Right hindlimb (tissue), 1 donor: ENCODE results near the gene HFE.
"Not testable (repeated sequence)": the region's sequence is repeated elsewhere in the genome, so short reads cannot be mapped to it uniquely, and the experiment has no call there.

Experiments used
- DNase-seq: peaks from one replicate; pipeline ENCODE4 v3.0.0-alpha.2; 2018

The HFE gene

GRCh38 chr6:26087284-26088115 lies at the start of gene HFE:
Gene HFE (plus strand): TSS chr6:26087429. CDS start chr6:26087441, 12 bp downstream.
- DNase-seq, result peak; percentile 83

- DNase-seq, result no peak
Measured at GRCh38 chr6:26041946-26042345, 45.3 kb upstream of the HFE start.

- DNase-seq, result peak; percentile 89
Measured at GRCh38 chr6:26043384-26044139, 43.7 kb upstream of the HFE start.

GRCh38 chr6:26044140-26045064 lies 42.8 kb upstream of the HFE start:
- DNase-seq, result peak; percentile 40

GRCh38 chr6:26045065-26045927 lies 41.9 kb upstream of the HFE start:
- peak; percentile 89 for DNase-seq

GRCh38 chr6:26045928-26046368 lies 41.3 kb upstream of the HFE start:
- no peak for DNase-seq

- DNase-seq, result not testable (repeated sequence)
Measured at GRCh38 chr6:26047329-26047728, 39.9 kb upstream of the HFE start.

GRCh38 chr6:26048590-26048989 lies 38.6 kb upstream of the HFE start:
- no peak for DNase-seq

- no peak for DNase-seq
Measured at GRCh38 chr6:26051665-26052310, 35.4 kb upstream of the HFE start.

GRCh38 chr6:26052762-26053250 lies 34.4 kb upstream of the HFE start:
- DNase-seq, result not testable (repeated sequence)

- DNase-seq, result no peak
Measured at GRCh38 chr6:26053992-26054780, 33.0 kb upstream of the HFE start.

GRCh38 chr6:26054781-26055718 lies 32.2 kb upstream of the HFE start:
- peak; percentile 95 for DNase-seq

GRCh38 chr6:26055719-26056582 lies 31.3 kb upstream of the HFE start:
- DNase-seq, result peak; percentile 94

- peak; percentile 65 for DNase-seq
Measured at GRCh38 chr6:26056583-26057350, 30.5 kb upstream of the HFE start.

GRCh38 chr6:26057899-26058298 lies 29.3 kb upstream of the HFE start:
- no peak for DNase-seq

- DNase-seq, result not testable (repeated sequence)
Measured at GRCh38 chr6:26058477-26059033, 28.7 kb upstream of the HFE start.

GRCh38 chr6:26059941-26060340 lies 27.3 kb upstream of the HFE start:
- DNase-seq, result no peak
